OCI-LY1 (cell line): Measurements from ENCODE around the gene TRIM25.

Experiments
- EZH2 ChIP-seq: fragments of 200-600 bp; sonication (generic), shearing (Covaris generic); IDR thresholded peaks from 2 replicates; pipeline ENCODE4 v1.8.0; 2017; ENCODE audit warnings: borderline replicate concordance, mixed run types, mild to moderate bottlenecking, antibody characterized with exemption, low read length, moderate library complexity, mixed read lengths
- TF ChIP-seq, protein P1 (sequence below): fragments of 200-600 bp; sonication (generic), shearing (Covaris generic); IDR thresholded peaks from 2 replicates; pipeline ENCODE4 v1.5.1; 2017; ENCODE audit warnings: mild to moderate bottlenecking, antibody characterized with exemption, low read length, moderate library complexity, mixed read lengths

DNA sequence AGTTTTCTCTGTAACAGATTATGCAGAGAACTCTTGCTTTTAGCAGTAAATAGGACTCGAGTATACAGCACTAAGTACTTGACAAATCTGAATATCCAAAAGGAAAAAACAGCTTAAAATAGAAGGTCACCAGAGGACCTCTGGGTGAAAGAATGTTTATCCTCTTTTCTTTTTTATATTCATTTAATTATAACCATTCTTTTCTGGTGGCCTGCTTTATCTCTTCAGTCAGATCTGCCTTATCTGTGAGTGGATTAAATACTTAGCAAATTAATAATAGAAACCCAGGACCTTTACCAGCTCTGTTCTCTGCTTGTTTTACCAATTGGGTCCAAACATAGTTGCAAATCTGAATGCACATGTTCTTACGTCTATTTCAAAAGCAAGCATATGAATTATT is 71.3 kb downstream of the TRIM25 start:
- TF ChIP-seq, protein P1, sequence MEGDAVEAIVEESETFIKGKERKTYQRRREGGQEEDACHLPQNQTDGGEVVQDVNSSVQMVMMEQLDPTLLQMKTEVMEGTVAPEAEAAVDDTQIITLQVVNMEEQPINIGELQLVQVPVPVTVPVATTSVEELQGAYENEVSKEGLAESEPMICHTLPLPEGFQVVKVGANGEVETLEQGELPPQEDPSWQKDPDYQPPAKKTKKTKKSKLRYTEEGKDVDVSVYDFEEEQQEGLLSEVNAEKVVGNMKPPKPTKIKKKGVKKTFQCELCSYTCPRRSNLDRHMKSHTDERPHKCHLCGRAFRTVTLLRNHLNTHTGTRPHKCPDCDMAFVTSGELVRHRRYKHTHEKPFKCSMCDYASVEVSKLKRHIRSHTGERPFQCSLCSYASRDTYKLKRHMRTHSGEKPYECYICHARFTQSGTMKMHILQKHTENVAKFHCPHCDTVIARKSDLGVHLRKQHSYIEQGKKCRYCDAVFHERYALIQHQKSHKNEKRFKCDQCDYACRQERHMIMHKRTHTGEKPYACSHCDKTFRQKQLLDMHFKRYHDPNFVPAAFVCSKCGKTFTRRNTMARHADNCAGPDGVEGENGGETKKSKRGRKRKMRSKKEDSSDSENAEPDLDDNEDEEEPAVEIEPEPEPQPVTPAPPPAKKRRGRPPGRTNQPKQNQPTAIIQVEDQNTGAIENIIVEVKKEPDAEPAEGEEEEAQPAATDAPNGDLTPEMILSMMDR, result no peak
- no peak for TF ChIP-seq EZH2
